K562 (cell line): ENCODE results near the gene ARID3C. TPM values are rescaled to one million over a fixed set of nuclear protein-coding genes. Genes with fewer than 3 reads are reported as not detected.

ENCODE experiments used
- FOXA3 ChIP-seq, 2 experiments: fragments of 450-650 bp in 1 of 2; sonication (generic) in 1 of 2; formaldehyde crosslinking; IDR thresholded peaks in 1 of 2; conservative IDR thresholded peaks in 1 of 2; 2 replicates each; pipeline versions ENCODE4 v1.4.0 to v1.8.0; 2020 to 2022; ENCODE audit warnings: mild to moderate bottlenecking in 2 of 2, missing genetic modification reagents in 1 of 2
- ILK ChIP-seq: fragments of 450-650 bp; IDR thresholded peaks from 2 replicates; pipeline ENCODE4 v1.6.1; 2016; ENCODE audit warnings: missing genetic modification characterization, low read depth, mild to moderate bottlenecking, missing compliant biosample characterization, moderate library complexity, borderline replicate concordance
- IRF9 ChIP-seq: fragments of 450-650 bp; IDR thresholded peaks from 2 replicates; pipeline ENCODE4 v1.6.1; 2016; ENCODE audit warnings: missing biosample characterization, missing genetic modification characterization
- KDM1A ChIP-seq, 2 experiments: fragments of 450-650 bp; IDR thresholded peaks; 2 replicates each; pipeline ENCODE4 v1.6.1; 2016; ENCODE audit warnings: mild to moderate bottlenecking in 2 of 2
- MEF2D ChIP-seq: conservative IDR thresholded peaks from 2 replicates; pipeline ENCODE4 v1.6.1; 2016; ENCODE audit warnings: low read depth, missing genetic modification characterization, missing compliant biosample characterization
- MLLT1 ChIP-seq, 2 experiments: fragments of 450-650 bp; IDR thresholded peaks; 2 replicates each; pipeline ENCODE4 v1.6.1; 2016
- MXI1 ChIP-seq: IDR thresholded peaks from 2 replicates; pipeline ENCODE4 v1.6.1; 2011; ENCODE audit warnings: low read depth, mild to moderate bottlenecking, improper control_type of control experiment, low read length
- NFRKB ChIP-seq: fragments of 450-650 bp; IDR thresholded peaks from 2 replicates; pipeline ENCODE4 v1.6.1; 2016; ENCODE audit warnings: low read depth
- RNF2 ChIP-seq: sonication (generic); IDR thresholded peaks from 2 replicates; pipeline ENCODE4 v1.6.1; 2016
- SMARCB1 ChIP-seq: IDR thresholded peaks from 2 replicates; pipeline ENCODE4 v1.6.1; 2011; ENCODE audit warnings: improper control_type of control experiment, low read depth; ENCODE audit not compliant: insufficient read length
- SRSF1 ChIP-seq: fragments of 200-400 bp; formaldehyde crosslinking; IDR thresholded peaks from 2 replicates; pipeline ENCODE4 v1.6.1; 2017; ENCODE audit warnings: mild to moderate bottlenecking, low read depth, low read length, moderate library complexity
- TBP ChIP-seq: optimal IDR thresholded peaks from 2 replicates; pipeline ENCODE3; 2011; ENCODE audit warnings: low read depth, low read length, improper control_type of control experiment
- TGIF2 ChIP-seq: sonication (generic); formaldehyde crosslinking; IDR thresholded peaks from 2 replicates; pipeline ENCODE4 v1.8.1; 2022; ENCODE audit warnings: mild to moderate bottlenecking, missing genetic modification reagents, moderate library complexity
- ZNF263 ChIP-seq: sonication (generic); formaldehyde crosslinking; IDR thresholded peaks from 2 replicates; pipeline ENCODE4 v1.8.0; 2022; ENCODE audit warnings: mild to moderate bottlenecking, missing genetic modification reagents, borderline replicate concordance
- ZNF280B ChIP-seq: fragments of 250-450 bp; sonication (Bioruptor Pico); IDR thresholded peaks from 2 replicates; pipeline ENCODE4 v1.5.1; 2021; ENCODE audit warnings: mild to moderate bottlenecking
- ZNF696 ChIP-seq: fragments of 250-450 bp; sonication (Bioruptor Pico); conservative IDR thresholded peaks from 2 replicates; pipeline ENCODE4 v1.4.0; 2020; ENCODE audit warnings: mild to moderate bottlenecking, moderate library complexity
- ZNF75A ChIP-seq: fragments of 450-650 bp; formaldehyde crosslinking; IDR thresholded peaks from 2 replicates; pipeline ENCODE4 v1.4.0; 2020; ENCODE audit warnings: mild to moderate bottlenecking
- polyA plus RNA-seq, 8 experiments: library from polyadenylated mRNA; depleted of rRNA in 4 of 8; stranded (reverse) in 5 of 8; unstranded in 3 of 8; fragments of >200 nt; fragmentation: Nextera tagmentation in 2 of 8; fragmentation: Illumina TruSeq in 1 of 8; extraction: Ambion mirVana in 2 of 8; extraction: Trizol in 1 of 8; gene quantifications; 2 replicates each; pipeline versions ENCODE4 v1.2.1 to v1.2.3, GENCODE V29; 2011 to 2014; ENCODE audit warnings: inconsistent platforms in 1 of 8, missing spikeins in 1 of 8
- total RNA-seq, 7 experiments: library from RNA; depleted of rRNA in 6 of 7; stranded (reverse); fragments of >200 nt in 6 of 7; fragmentation: Illumina TruSeq in 2 of 7; extraction: Trizol in 2 of 7; gene quantifications; 2 replicates each; pipeline versions ENCODE4 v1.2.1 to v1.2.3, GENCODE V29; 2011 to 2021; ENCODE audit warnings: low replicate concordance in 1 of 7
- TF ChIP-seq, protein P1 (sequence below): sonication (generic); formaldehyde crosslinking; IDR thresholded peaks from 2 replicates; pipeline ENCODE4 v1.9.0; 2022; ENCODE audit warnings: mild to moderate bottlenecking, missing genetic modification reagents
- TF ChIP-seq, protein P2 (sequence below): fragments of 450-650 bp; formaldehyde crosslinking; conservative IDR thresholded peaks from 2 replicates; pipeline ENCODE4 v1.4.0; 2022; ENCODE audit warnings: mild to moderate bottlenecking, missing genetic modification characterization
- TF ChIP-seq, protein P3 (sequence below): fragments of 250-450 bp; sonication (Bioruptor Pico); IDR thresholded peaks from 2 replicates; pipeline ENCODE4 v1.8.0; 2022; ENCODE audit warnings: inconsistent platforms, mild to moderate bottlenecking, moderate library complexity, borderline replicate concordance

ARID3C gene
- total and polyA plus RNA-seq, 9 of the 15 experiments (the other 6 are each of a cell fraction or from before 2014, with no cell fraction given) = not detected

GRCh38 chr9:34646211-34647083 is 17.6 kb upstream of the ARID3C start, which contains the start of gene GALT (continued):
- TF ChIP-seq IRF9 (tag) (no peak), ZNF263 (CRISPR knock-in tag) (no peak), TGIF2 (CRISPR knock-in tag) (no peak), ZNF280B (CRISPR knock-in tag) (no peak), MXI1 (0 out of 2 replicates have a peak, but pooled peaks have one; percentile 31), MEF2D (no peak), ILK (tag) (no peak), KDM1A (IDR thresholded peaks at IDR 0.05) (no peak), SRSF1 (no peak), ZNF75A (CRISPR knock-in tag) (no peak), NFRKB (no peak), RNF2 (no peak), ZNF696 (CRISPR knock-in tag) (no peak), SMARCB1 (no peak), MLLT1 (IDR thresholded peaks at IDR 0.05) (no peak), FOXA3 (CRISPR knock-in tag; conservative IDR thresholded peaks at IDR 0.05 in 1 of 2, IDR thresholded peaks at IDR 0.05 in 1 of 2) (0 out of 4 replicates have a peak, but pooled peaks of 1 of the 2 experiments have one; percentile 13), TBP (peak; percentile 37)
- TF ChIP-seq, protein P1, sequence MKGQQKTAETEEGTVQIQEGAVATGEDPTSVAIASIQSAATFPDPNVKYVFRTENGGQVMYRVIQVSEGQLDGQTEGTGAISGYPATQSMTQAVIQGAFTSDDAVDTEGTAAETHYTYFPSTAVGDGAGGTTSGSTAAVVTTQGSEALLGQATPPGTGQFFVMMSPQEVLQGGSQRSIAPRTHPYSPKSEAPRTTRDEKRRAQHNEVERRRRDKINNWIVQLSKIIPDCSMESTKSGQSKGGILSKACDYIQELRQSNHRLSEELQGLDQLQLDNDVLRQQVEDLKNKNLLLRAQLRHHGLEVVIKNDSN (CRISPR knock-in tag) = peak; percentile 100
- TF ChIP-seq, protein P2, sequence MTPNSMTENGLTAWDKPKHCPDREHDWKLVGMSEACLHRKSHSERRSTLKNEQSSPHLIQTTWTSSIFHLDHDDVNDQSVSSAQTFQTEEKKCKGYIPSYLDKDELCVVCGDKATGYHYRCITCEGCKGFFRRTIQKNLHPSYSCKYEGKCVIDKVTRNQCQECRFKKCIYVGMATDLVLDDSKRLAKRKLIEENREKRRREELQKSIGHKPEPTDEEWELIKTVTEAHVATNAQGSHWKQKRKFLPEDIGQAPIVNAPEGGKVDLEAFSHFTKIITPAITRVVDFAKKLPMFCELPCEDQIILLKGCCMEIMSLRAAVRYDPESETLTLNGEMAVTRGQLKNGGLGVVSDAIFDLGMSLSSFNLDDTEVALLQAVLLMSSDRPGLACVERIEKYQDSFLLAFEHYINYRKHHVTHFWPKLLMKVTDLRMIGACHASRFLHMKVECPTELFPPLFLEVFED (CRISPR knock-in tag) = no peak
- TF ChIP-seq, protein P3, sequence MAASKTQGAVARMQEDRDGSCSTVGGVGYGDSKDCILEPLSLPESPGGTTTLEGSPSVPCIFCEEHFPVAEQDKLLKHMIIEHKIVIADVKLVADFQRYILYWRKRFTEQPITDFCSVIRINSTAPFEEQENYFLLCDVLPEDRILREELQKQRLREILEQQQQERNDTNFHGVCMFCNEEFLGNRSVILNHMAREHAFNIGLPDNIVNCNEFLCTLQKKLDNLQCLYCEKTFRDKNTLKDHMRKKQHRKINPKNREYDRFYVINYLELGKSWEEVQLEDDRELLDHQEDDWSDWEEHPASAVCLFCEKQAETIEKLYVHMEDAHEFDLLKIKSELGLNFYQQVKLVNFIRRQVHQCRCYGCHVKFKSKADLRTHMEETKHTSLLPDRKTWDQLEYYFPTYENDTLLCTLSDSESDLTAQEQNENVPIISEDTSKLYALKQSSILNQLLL (CRISPR knock-in tag) = no peak
